ENCODE results near the gene RPN1. TPM values are rescaled to one million over a fixed set of nuclear protein-coding genes. Genes with fewer than 3 reads are reported as not detected.

Gene RPN1
- total and polyA plus RNA-seq, 2 donors (not counting 3 experiments of a cell fraction or from before 2014, with no cell fraction given), result 250 to 266 TPM

GRCh38 chr3:128603811-128604775 is 46.5 kb downstream of the RPN1 start:
- H2AFZ ChIP-seq (ENCODE audit: low read depth, low read length), result no peak overlapping the region
- no peak overlapping the region for H3K4me2 ChIP-seq (ENCODE audit: insufficient read depth, low read length)
- FAIRE-seq, result no peak
- intact Hi-C loops (cut with micrococcal nuclease), result no loop called here
- no peak for DNase-seq (ENCODE audit: low read depth, low spot score)
- dilution Hi-C loops (cut with MboI; ENCODE audit: extremely low pct_ligation_motif_present, low sequenced_read_pairs), result no loop called here
- no peak for TF ChIP-seq EZH2 (IDR thresholded peaks at IDR 0.05; ENCODE audit: borderline replicate concordance, low read depth, low read length, severe bottlenecking)
- TF ChIP-seq MAX (IDR thresholded peaks at IDR 0.05; ENCODE audit: insufficient read depth, insufficient read length), result no peak
- no peaks in the 10 kb centered on the region for H4K20me1 ChIP-seq (replicated peaks; ENCODE audit: control insufficient read depth, extremely low read depth, insufficient read depth, low read length)
- no peaks in the 10 kb centered on the region for H3K36me3 ChIP-seq (ENCODE audit: control insufficient read depth in 2 of 2, extremely low read depth in 1 of 2, insufficient read depth in 2 of 2, low read length in 2 of 2)
- H3K4me3 ChIP-seq (replicated peaks in 1 of 3; ENCODE audit: insufficient read depth in 1 of 3, low read depth in 1 of 3, low read length in 3 of 3), result no peak overlapping the region
- H3K79me2 ChIP-seq (ENCODE audit: control insufficient read depth, insufficient read depth, low read length), result no peaks in the 10 kb centered on the region
- H3K27ac ChIP-seq (ENCODE audit: insufficient read depth, low read depth, low read length), result no peak overlapping the region
- no peaks in the 10 kb centered on the region for H3K9me1 ChIP-seq (replicated peaks; ENCODE audit: control insufficient read depth, extremely low read depth, insufficient read depth, low read length)
- POLR2A ChIA-PET, result no interaction called here
- no peaks in the 10 kb centered on the region for H3K9me3 ChIP-seq (replicated peaks; ENCODE audit: control insufficient read depth, insufficient read depth, low read length)
- H3K9ac ChIP-seq (replicated peaks; ENCODE audit: extremely low read depth, insufficient read depth, low read length), result no peak overlapping the region
- no peaks in the 10 kb centered on the region for H3K27me3 ChIP-seq (ENCODE audit: control insufficient read depth in 2 of 2, insufficient read depth in 2 of 2, low read length in 2 of 2)
- CTCF ChIA-PET, result interaction anchor here (1.0 to 2.4 kb wide), 3 partner anchors 8 to 509 kb away, joined by 3 to 7 read pairs (median 5); no protein-coding TSS in a partner anchor
- BruUV-seq (replicated peaks), result no TSS peak
- peaks cover 5% of the 10 kb centered on the region for H3K4me1 ChIP-seq (ENCODE audit: control insufficient read depth, extremely low read depth, insufficient read depth, low read length)

GRCh38 chr3:128603313-128603712 is 47.3 kb downstream of the RPN1 start:
- Histone ChIP-seq H2AFZ (ENCODE audit: low read depth, low read length) (no peak overlapping the region), H3K9me3 (replicated peaks; ENCODE audit: control insufficient read depth, insufficient read depth, low read length) (no peaks in the 10 kb centered on the region), H3K27me3 (ENCODE audit: control insufficient read depth in 2 of 2, insufficient read depth in 2 of 2, low read length in 2 of 2) (no peaks in the 10 kb centered on the region), H3K9ac (replicated peaks; ENCODE audit: extremely low read depth, insufficient read depth, low read length) (no peak overlapping the region), H4K20me1 (replicated peaks; ENCODE audit: control insufficient read depth, extremely low read depth, insufficient read depth, low read length) (no peaks in the 10 kb centered on the region), H3K79me2 (ENCODE audit: control insufficient read depth, insufficient read depth, low read length) (no peaks in the 10 kb centered on the region), H3K27ac (ENCODE audit: insufficient read depth, low read depth, low read length) (no peak overlapping the region), H3K36me3 (ENCODE audit: control insufficient read depth in 2 of 2, extremely low read depth in 1 of 2, insufficient read depth in 2 of 2, low read length in 2 of 2) (no peaks in the 10 kb centered on the region), H3K4me1 (ENCODE audit: control insufficient read depth, extremely low read depth, insufficient read depth, low read length) (peaks cover 5% of the 10 kb centered on the region), H3K4me2 (ENCODE audit: insufficient read depth, low read length) (no peak overlapping the region), H3K4me3 (replicated peaks in 1 of 3; ENCODE audit: insufficient read depth in 1 of 3, low read depth in 1 of 3, low read length in 3 of 3) (no peak overlapping the region), H3K9me1 (replicated peaks; ENCODE audit: control insufficient read depth, extremely low read depth, insufficient read depth, low read length) (no peaks in the 10 kb centered on the region)
- FAIRE-seq (no peak), DNase-seq (ENCODE audit: low read depth, low spot score) (no peak)
- TF ChIP-seq MAX (IDR thresholded peaks at IDR 0.05; ENCODE audit: insufficient read depth, insufficient read length) (no peak), GATA2 (IDR thresholded peaks at IDR 0.05; ENCODE audit: insufficient read depth, insufficient read length, low read depth, low read length) (no peak), FOS (IDR thresholded peaks at IDR 0.05; ENCODE audit: borderline replicate concordance, insufficient read depth, low read length) (no peak), JUN (IDR thresholded peaks at IDR 0.05; ENCODE audit: borderline replicate concordance, insufficient read depth, insufficient read length, low read depth) (no peak), MYC (IDR thresholded peaks at IDR 0.05; ENCODE audit: low read depth, low read length) (no peak), POLR2AphosphoS5 (IDR thresholded peaks at IDR 0.05; ENCODE audit: insufficient read depth, low read depth, low read length) (no peak), EZH2 (IDR thresholded peaks at IDR 0.05; ENCODE audit: borderline replicate concordance, low read depth, low read length, severe bottlenecking) (no peak), POLR2A (IDR thresholded peaks at IDR 0.05; ENCODE audit: low read depth, low read length) (no peak)
- POLR2A ChIA-PET, result no interaction called here
- dilution Hi-C loops (cut with MboI; ENCODE audit: extremely low pct_ligation_motif_present, low sequenced_read_pairs), result no loop called here
- CTCF ChIA-PET, result interaction anchor here (1.0 to 2.4 kb wide), 3 partner anchors 17 to 508 kb away, joined by 3 to 7 read pairs (median 3); no protein-coding TSS in a partner anchor
- intact Hi-C loops (cut with micrococcal nuclease), result no loop called here
- BruUV-seq (replicated peaks), result no TSS peak
